ENCODE data around the gene AKAP7.

GRCh38 chr6:131205481-131206244 lies 70.4 kb downstream of the AKAP7 start:
- TF ChIP-seq EP300 (IDR thresholded peaks at IDR 0.05): no peak
- no peak for TF ChIP-seq CHD2 (IDR thresholded peaks at IDR 0.05; ENCODE audit: low read length, partially characterized antibody)
- no peak for TF ChIP-seq RCOR1 (IDR thresholded peaks at IDR 0.05; ENCODE audit: low read depth, low read length)
- TF ChIP-seq CTCF (IDR thresholded peaks at IDR 0.05): no peak
- TF ChIP-seq ESRRA (IDR thresholded peaks at IDR 0.05; ENCODE audit: borderline replicate concordance, low read length): no peak
- TF ChIP-seq REST (IDR thresholded peaks at IDR 0.05): no peak
- TF ChIP-seq POLR2A (IDR thresholded peaks at IDR 0.05; ENCODE audit: low read length): no peak
